ENCODE results near the gene ZSWIM4. TPM values are rescaled to one million over a fixed set of nuclear protein-coding genes. Genes with fewer than 3 reads are reported as not detected.

Gene ZSWIM4
- total and polyA plus RNA-seq, 10 of the 15 experiments (the other 5 are each of a cell fraction or from before 2014, with no cell fraction given) = 0.73 to 11.1 (median 1.8) TPM; not detected in 2

DNA sequence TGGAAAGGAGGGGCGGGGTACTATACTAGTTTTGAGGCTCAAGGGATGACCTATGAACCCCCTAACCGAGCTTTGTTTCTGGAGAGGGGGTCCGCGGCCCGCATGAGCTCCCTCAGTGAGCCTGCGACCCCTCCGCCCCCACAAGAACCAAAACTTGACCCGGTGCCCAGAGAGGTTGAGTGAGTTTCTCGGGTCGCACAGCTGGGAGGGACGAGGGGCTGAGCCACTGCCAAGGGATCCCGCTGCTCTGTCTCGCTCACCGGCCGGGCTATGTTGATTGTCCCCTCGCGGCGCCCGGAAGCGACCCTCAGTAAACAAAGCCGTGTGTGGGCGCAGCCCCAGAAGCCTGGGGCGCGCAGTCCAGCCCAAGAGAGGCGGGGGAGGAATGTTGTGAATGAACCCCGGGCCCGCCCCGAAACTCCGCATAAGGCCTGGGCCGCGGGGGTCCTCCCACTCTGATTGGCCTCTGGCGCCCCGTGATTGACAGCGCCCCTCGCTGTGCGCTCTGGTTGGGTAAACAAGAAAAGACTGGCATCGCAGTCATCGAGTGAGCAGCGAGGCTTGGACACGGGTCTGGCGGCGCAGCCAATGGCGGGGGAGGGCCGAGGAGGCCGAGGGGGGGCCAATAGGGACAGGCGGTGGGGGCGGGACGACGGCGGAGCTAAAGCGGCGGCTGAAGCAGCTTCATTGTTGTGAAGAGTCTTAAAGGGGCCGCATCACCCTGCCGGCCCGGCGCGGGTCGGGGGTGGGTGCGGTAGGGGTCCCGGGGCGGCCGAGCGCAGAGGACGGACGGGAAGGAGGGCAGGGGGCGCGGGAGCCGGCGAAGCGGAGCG is at the start of gene ZSWIM4 (continued):
- TF ChIP-seq, protein P1, sequence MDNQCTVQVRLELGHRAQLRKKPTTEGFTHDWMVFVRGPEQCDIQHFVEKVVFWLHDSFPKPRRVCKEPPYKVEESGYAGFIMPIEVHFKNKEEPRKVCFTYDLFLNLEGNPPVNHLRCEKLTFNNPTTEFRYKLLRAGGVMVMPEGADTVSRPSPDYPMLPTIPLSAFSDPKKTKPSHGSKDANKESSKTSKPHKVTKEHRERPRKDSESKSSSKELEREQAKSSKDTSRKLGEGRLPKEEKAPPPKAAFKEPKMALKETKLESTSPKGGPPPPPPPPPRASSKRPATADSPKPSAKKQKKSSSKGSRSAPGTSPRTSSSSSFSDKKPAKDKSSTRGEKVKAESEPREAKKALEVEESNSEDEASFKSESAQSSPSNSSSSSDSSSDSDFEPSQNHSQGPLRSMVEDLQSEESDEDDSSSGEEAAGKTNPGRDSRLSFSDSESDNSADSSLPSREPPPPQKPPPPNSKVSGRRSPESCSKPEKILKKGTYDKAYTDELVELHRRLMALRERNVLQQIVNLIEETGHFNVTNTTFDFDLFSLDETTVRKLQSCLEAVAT (IDR thresholded peaks at IDR 0.05) = no peak
- no peak for TF ChIP-seq KDM1A (IDR thresholded peaks at IDR 0.05; ENCODE audit: borderline replicate concordance)
- TF ChIP-seq IKZF1 (conservative IDR thresholded peaks at IDR 0.05) = peak; percentile 20
- TF ChIP-seq, protein P2, sequence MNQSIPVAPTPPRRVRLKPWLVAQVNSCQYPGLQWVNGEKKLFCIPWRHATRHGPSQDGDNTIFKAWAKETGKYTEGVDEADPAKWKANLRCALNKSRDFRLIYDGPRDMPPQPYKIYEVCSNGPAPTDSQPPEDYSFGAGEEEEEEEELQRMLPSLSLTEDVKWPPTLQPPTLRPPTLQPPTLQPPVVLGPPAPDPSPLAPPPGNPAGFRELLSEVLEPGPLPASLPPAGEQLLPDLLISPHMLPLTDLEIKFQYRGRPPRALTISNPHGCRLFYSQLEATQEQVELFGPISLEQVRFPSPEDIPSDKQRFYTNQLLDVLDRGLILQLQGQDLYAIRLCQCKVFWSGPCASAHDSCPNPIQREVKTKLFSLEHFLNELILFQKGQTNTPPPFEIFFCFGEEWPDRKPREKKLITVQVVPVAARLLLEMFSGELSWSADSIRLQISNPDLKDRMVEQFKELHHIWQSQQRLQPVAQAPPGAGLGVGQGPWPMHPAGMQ (IDR thresholded peaks at IDR 0.05; ENCODE audit: borderline replicate concordance) = no peak
- TF ChIP-seq NFXL1 (IDR thresholded peaks at IDR 0.05; ENCODE audit: borderline replicate concordance) = peak; percentile 89; the same call in 1 of the 2 replicates
- TF ChIP-seq, protein P3, sequence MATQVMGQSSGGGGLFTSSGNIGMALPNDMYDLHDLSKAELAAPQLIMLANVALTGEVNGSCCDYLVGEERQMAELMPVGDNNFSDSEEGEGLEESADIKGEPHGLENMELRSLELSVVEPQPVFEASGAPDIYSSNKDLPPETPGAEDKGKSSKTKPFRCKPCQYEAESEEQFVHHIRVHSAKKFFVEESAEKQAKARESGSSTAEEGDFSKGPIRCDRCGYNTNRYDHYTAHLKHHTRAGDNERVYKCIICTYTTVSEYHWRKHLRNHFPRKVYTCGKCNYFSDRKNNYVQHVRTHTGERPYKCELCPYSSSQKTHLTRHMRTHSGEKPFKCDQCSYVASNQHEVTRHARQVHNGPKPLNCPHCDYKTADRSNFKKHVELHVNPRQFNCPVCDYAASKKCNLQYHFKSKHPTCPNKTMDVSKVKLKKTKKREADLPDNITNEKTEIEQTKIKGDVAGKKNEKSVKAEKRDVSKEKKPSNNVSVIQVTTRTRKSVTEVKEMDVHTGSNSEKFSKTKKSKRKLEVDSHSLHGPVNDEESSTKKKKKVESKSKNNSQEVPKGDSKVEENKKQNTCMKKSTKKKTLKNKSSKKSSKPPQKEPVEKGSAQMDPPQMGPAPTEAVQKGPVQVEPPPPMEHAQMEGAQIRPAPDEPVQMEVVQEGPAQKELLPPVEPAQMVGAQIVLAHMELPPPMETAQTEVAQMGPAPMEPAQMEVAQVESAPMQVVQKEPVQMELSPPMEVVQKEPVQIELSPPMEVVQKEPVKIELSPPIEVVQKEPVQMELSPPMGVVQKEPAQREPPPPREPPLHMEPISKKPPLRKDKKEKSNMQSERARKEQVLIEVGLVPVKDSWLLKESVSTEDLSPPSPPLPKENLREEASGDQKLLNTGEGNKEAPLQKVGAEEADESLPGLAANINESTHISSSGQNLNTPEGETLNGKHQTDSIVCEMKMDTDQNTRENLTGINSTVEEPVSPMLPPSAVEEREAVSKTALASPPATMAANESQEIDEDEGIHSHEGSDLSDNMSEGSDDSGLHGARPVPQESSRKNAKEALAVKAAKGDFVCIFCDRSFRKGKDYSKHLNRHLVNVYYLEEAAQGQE (IDR thresholded peaks at IDR 0.05; ENCODE audit: low read depth, low read length) = no peak
- TF ChIP-seq, protein P4, sequence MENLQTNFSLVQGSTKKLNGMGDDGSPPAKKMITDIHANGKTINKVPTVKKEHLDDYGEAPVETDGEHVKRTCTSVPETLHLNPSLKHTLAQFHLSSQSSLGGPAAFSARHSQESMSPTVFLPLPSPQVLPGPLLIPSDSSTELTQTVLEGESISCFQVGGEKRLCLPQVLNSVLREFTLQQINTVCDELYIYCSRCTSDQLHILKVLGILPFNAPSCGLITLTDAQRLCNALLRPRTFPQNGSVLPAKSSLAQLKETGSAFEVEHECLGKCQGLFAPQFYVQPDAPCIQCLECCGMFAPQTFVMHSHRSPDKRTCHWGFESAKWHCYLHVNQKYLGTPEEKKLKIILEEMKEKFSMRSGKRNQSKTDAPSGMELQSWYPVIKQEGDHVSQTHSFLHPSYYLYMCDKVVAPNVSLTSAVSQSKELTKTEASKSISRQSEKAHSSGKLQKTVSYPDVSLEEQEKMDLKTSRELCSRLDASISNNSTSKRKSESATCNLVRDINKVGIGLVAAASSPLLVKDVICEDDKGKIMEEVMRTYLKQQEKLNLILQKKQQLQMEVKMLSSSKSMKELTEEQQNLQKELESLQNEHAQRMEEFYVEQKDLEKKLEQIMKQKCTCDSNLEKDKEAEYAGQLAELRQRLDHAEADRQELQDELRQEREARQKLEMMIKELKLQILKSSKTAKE (IDR thresholded peaks at IDR 0.05; ENCODE audit: low read depth, poor library complexity, severe bottlenecking) = peak; percentile 56
- TF ChIP-seq SMARCA5 (IDR thresholded peaks at IDR 0.05) = peak; percentile 95; the same call in 1 of the 2 replicates
- TF ChIP-seq HCFC1 (IDR thresholded peaks at IDR 0.05; ENCODE audit: low read length) = no peak
- TF ChIP-seq ZNF207 (IDR thresholded peaks at IDR 0.05; ENCODE audit: borderline replicate concordance) = peak; percentile 71; the same call in 1 of the 2 replicates
- TF ChIP-seq FOXK2 (IDR thresholded peaks at IDR 0.05) = peak; percentile 67
- peak; percentile 71 for TF ChIP-seq CREB1 (IDR thresholded peaks at IDR 0.05; ENCODE audit: low read depth)
- peak; percentile 100 for TF ChIP-seq DPF2 (IDR thresholded peaks at IDR 0.05)
- TF ChIP-seq CHD1 (IDR thresholded peaks at IDR 0.05; ENCODE audit: low read depth, low read length) = no peak
- TF ChIP-seq SMAD1 (IDR thresholded peaks at IDR 0.05; ENCODE audit: low read depth, partially characterized antibody) = no peak
- no peak for TF ChIP-seq ESRRA (IDR thresholded peaks at IDR 0.05; ENCODE audit: low read length)
- TF ChIP-seq HDAC6 (IDR thresholded peaks at IDR 0.05; ENCODE audit: unreplicated experiment) = no peak
- no peak for TF ChIP-seq CBFB (IDR thresholded peaks at IDR 0.05; ENCODE audit: low read depth)

Measured in GM12878 (cell line).